IMR-90 (cell line): ENCODE results near the gene VCL. TPM values are rescaled to one million over a fixed set of nuclear protein-coding genes. Genes with fewer than 3 reads are reported as not detected.

Experiments
- ATAC-seq: fragments of 200-7000 bp; cut with Tn5 transposase; 2 replicates; pipeline ENCODE4 v1.9.1; 2020; ENCODE audit warnings: low read depth, mild to moderate bottlenecking, moderate library complexity
- BruUV-seq: library from RNA; stranded (reverse); fragments of 400-500 nt; replicated peaks from 2 replicates; lab custom pipeline; 2021; lab: Mats Ljungman, UMichigan
- CTCF ChIA-PET: fragments of 300-600 bp; formaldehyde crosslinking; extraction: SDS; loops from one replicate; lab custom pipeline; 2021; ENCODE audit warnings: antibody characterized with exemption; lab: Yijun Ruan, JAX
- POLR2A ChIA-PET: fragments of 300-600 bp; sonication (Branson Sonifier 250); formaldehyde crosslinking; loops from one replicate; lab custom pipeline; 2022; ENCODE audit warnings: antibody characterized with exemption; ENCODE audit not compliant: unreplicated experiment; lab: Charles Lee
- DNase-seq: peaks from one replicate; pipeline ENCODE4 v3.0.0; 2013
- H2AFZ ChIP-seq: replicated peaks from 2 replicates; pipeline ENCODE3; 2013; ENCODE audit warnings: low read length, mild to moderate bottlenecking; ENCODE audit not compliant: poor library complexity
- H2AK5ac ChIP-seq: 2 replicates; pipeline ENCODE4 v1.6.1; 2013; ENCODE audit warnings: low read depth, low read length, inconsistent platforms
- H2AK9ac ChIP-seq: replicated peaks from 2 replicates; pipeline ENCODE3; 2013; ENCODE audit warnings: mild to moderate bottlenecking, low read depth, low read length, moderate library complexity; ENCODE audit not compliant: poor library complexity
- H2BK120ac ChIP-seq: 2 replicates; pipeline ENCODE4 v1.6.1; 2013; ENCODE audit warnings: low read depth, low read length, inconsistent platforms
- H2BK15ac ChIP-seq: 3 replicates; pipeline ENCODE4 v1.6.1; 2013; ENCODE audit warnings: low read depth, low read length, inconsistent platforms
- H2BK20ac ChIP-seq: 2 replicates; pipeline ENCODE4 v1.6.1; 2013; ENCODE audit warnings: low read depth, mild to moderate bottlenecking, inconsistent platforms, low read length, moderate library complexity
- H2BK5ac ChIP-seq: 2 replicates; pipeline ENCODE4 v1.6.1; 2013; ENCODE audit warnings: mild to moderate bottlenecking, low read depth, low read length, inconsistent platforms; ENCODE audit not compliant: poor library complexity, severe bottlenecking
- H3K14ac ChIP-seq: replicated peaks from 2 replicates; pipeline ENCODE4 v1.6.1; 2013; ENCODE audit warnings: low read depth, low read length, inconsistent platforms
- H3K18ac ChIP-seq: 2 replicates; pipeline ENCODE4 v1.6.1; 2013; ENCODE audit warnings: low read depth, low read length, control low read depth
- H3K23ac ChIP-seq: 2 replicates; pipeline ENCODE4 v1.6.1; 2013; ENCODE audit warnings: low read depth, low read length, inconsistent platforms
- H3K27ac ChIP-seq: 2 replicates; pipeline ENCODE4 v1.5.1; 2013; ENCODE audit warnings: mild to moderate bottlenecking, control low read depth, low read length; ENCODE audit not compliant: insufficient read depth
- H3K27me3 ChIP-seq: 2 replicates; pipeline ENCODE4 v1.6.1; 2013; ENCODE audit warnings: low read length; ENCODE audit not compliant: control insufficient read depth, insufficient read depth
- H3K36me3 ChIP-seq: 2 replicates; pipeline ENCODE4 v1.6.1; 2013; ENCODE audit warnings: low read length, mixed read lengths; ENCODE audit not compliant: control insufficient read depth, insufficient read depth
- H3K4ac ChIP-seq: 2 replicates; pipeline ENCODE4 v1.6.1; 2013; ENCODE audit warnings: low read depth, low read length, inconsistent platforms
- H3K4me1 ChIP-seq: 2 replicates; pipeline ENCODE4 v1.6.1; 2013; ENCODE audit warnings: low read length, mixed read lengths; ENCODE audit not compliant: control insufficient read depth, insufficient read depth
- H3K4me2 ChIP-seq: 2 replicates; pipeline ENCODE4 v1.6.1; 2013; ENCODE audit warnings: low read depth, mild to moderate bottlenecking, control low read depth, low read length, moderate library complexity
- H3K4me3 ChIP-seq: 2 replicates; pipeline ENCODE4 v1.5.1; 2013; ENCODE audit warnings: low read depth, mild to moderate bottlenecking, control low read depth, low read length, moderate library complexity; ENCODE audit not compliant: insufficient read depth
- H3K56ac ChIP-seq: 2 replicates; pipeline ENCODE4 v1.6.1; 2013; ENCODE audit warnings: low read length, inconsistent platforms; ENCODE audit not compliant: insufficient read depth; ENCODE audit errors: extremely low read depth
- H3K79me1 ChIP-seq, 2 experiments: 2 replicates each; pipeline ENCODE4 v1.6.1; 2013; ENCODE audit warnings: low read length in 2 of 2, inconsistent platforms in 1 of 2, low read depth in 1 of 2
- H3K9ac ChIP-seq: 2 replicates; pipeline ENCODE4 v1.6.1; 2013; ENCODE audit warnings: low read depth, low read length, control low read depth
- H3K9me1 ChIP-seq: 2 replicates; pipeline ENCODE4 v1.6.1; 2013; ENCODE audit warnings: low read length, inconsistent platforms; ENCODE audit not compliant: insufficient read depth
- H3K9me3 ChIP-seq: 2 replicates; pipeline ENCODE4 v1.6.1; 2013; ENCODE audit warnings: low read length; ENCODE audit not compliant: control insufficient read depth, insufficient read depth
- H4K20me1 ChIP-seq: 2 replicates; pipeline ENCODE4 v1.6.1; 2013; ENCODE audit warnings: low read length, inconsistent platforms; ENCODE audit not compliant: insufficient read depth
- H4K5ac ChIP-seq: 2 replicates; pipeline ENCODE4 v1.6.1; 2013; ENCODE audit warnings: mild to moderate bottlenecking, low read depth, low read length, control low read depth
- H4K8ac ChIP-seq, 2 experiments: 2 replicates each; pipeline ENCODE4 v1.6.1; 2013; ENCODE audit warnings: low read depth in 2 of 2, low read length in 2 of 2, control low read depth in 1 of 2, inconsistent platforms in 1 of 2
- H4K91ac ChIP-seq: 2 replicates; pipeline ENCODE4 v1.6.1; 2013; ENCODE audit warnings: low read depth, low read length, inconsistent platforms; ENCODE audit not compliant: insufficient read depth
- BHLHE40 ChIP-seq: fragments of 150-350 bp; IDR thresholded peaks from 2 replicates; pipeline ENCODE4 v1.6.1; 2016; ENCODE audit warnings: mild to moderate bottlenecking, low read depth, low read length
- CEBPB ChIP-seq: IDR thresholded peaks from 2 replicates; pipeline ENCODE4 v1.6.1; 2012; ENCODE audit warnings: low read depth, low read length, improper control_type of control experiment
- CHD1 ChIP-seq: IDR thresholded peaks from 2 replicates; pipeline ENCODE4 v1.6.1; 2012; ENCODE audit warnings: low read depth, low read length, improper control_type of control experiment
- CTCF ChIP-seq: conservative IDR thresholded peaks from 2 replicates; pipeline ENCODE4 v1.5.1; 2012; ENCODE audit warnings: mild to moderate bottlenecking, low read depth, low read length, improper control_type of control experiment
- ELK1 ChIP-seq: fragments of 150-350 bp; IDR thresholded peaks from 2 replicates; pipeline ENCODE4 v1.6.1; 2016; ENCODE audit warnings: low read depth, mild to moderate bottlenecking, low read length, moderate library complexity, borderline replicate concordance
- FOS ChIP-seq: fragments of 150-350 bp; IDR thresholded peaks from 2 replicates; pipeline ENCODE4 v1.6.1; 2016; ENCODE audit warnings: low read depth, low read length
- MAFK ChIP-seq: IDR thresholded peaks from 2 replicates; pipeline ENCODE4 v1.6.1; 2012; ENCODE audit warnings: low read depth, low read length, improper control_type of control experiment
- MAZ ChIP-seq: IDR thresholded peaks from 2 replicates; pipeline ENCODE4 v1.6.1; 2012; ENCODE audit warnings: low read depth, mild to moderate bottlenecking, low read length, improper control_type of control experiment, moderate library complexity, borderline replicate concordance
- MXI1 ChIP-seq: IDR thresholded peaks from 2 replicates; pipeline ENCODE4 v1.6.1; 2012; ENCODE audit warnings: low read depth, mild to moderate bottlenecking, low read length, moderate library complexity, borderline replicate concordance
- NFE2L2 ChIP-seq: fragments of 150-350 bp; IDR thresholded peaks from 2 replicates; pipeline ENCODE4 v1.6.1; 2016; ENCODE audit warnings: low read depth, mild to moderate bottlenecking, low read length
- POLR2A ChIP-seq: IDR thresholded peaks from 2 replicates; pipeline ENCODE4 v1.6.1; 2012; ENCODE audit warnings: mild to moderate bottlenecking, low read depth, low read length
- RAD21 ChIP-seq: IDR thresholded peaks from 2 replicates; pipeline ENCODE4 v1.6.1; 2012; ENCODE audit warnings: low read length, improper control_type of control experiment
- RCOR1 ChIP-seq: IDR thresholded peaks from 2 replicates; pipeline ENCODE4 v1.6.1; 2012; ENCODE audit warnings: mild to moderate bottlenecking, low read length, improper control_type of control experiment; ENCODE audit not compliant: insufficient replicate concordance
- RFX5 ChIP-seq: IDR thresholded peaks from 2 replicates; pipeline ENCODE4 v1.8.0; 2012; ENCODE audit warnings: low read depth, mild to moderate bottlenecking, low read length, moderate library complexity
- SMC3 ChIP-seq: fragments of 150-350 bp; IDR thresholded peaks from 2 replicates; pipeline ENCODE4 v1.6.1; 2016; ENCODE audit warnings: low read depth, mild to moderate bottlenecking, antibody characterized with exemption, low read length, moderate library complexity
- USF2 ChIP-seq: fragments of 150-350 bp; IDR thresholded peaks from 2 replicates; pipeline ENCODE4 v1.6.1; 2017; ENCODE audit warnings: mild to moderate bottlenecking, antibody characterized with exemption, low read length, low read depth
- WGBS, 2 experiments: methylation state at CpG; one replicate each; pipeline versions ENCODE4 v1.1.5 to v1.1.7; 2013; ENCODE audit warnings: missing lambda C conversion rate in 2 of 2; ENCODE audit not compliant: insufficient read length in 1 of 2; ENCODE audit errors: extremely low coverage in 2 of 2; 5-methylcytosine and 5-hydroxymethylcytosine counted together
- dilution Hi-C: fragments of 300-500 bp; cut with HindIII; formaldehyde crosslinking; loops from one replicate; pipeline ENCODE4 v1.14.3; 2018; ENCODE audit warnings: low sequenced_read_pairs; ENCODE audit not compliant: unreplicated experiment
- in situ Hi-C: fragments of 300-500 bp; cut with MboI; formaldehyde crosslinking; loops from 3 replicates; pipeline ENCODE4 v1.14.3; 2019; ENCODE audit warnings: low sequenced_read_pairs, inconsistent platforms, mixed read lengths
- intact Hi-C: fragments of 100-400 bp; cut with micrococcal nuclease; formaldehyde crosslinking; loops from 2 replicates; pipeline ENCODE4 v1.10.0; 2022
- polyA plus RNA-seq, 3 experiments: library from polyadenylated mRNA; depleted of rRNA; stranded (reverse); fragments of >200 nt; gene quantifications; 2 replicates each; pipeline ENCODE4 v1.2.3, GENCODE V29; 2012; ENCODE audit warnings: low replicate concordance in 1 of 3
- total RNA-seq: library from RNA; depleted of rRNA; stranded (reverse); fragments of >200 nt; gene quantifications from 2 replicates; pipeline ENCODE4 v1.2.3, GENCODE V29; 2012

Gene VCL
- total and polyA plus RNA-seq, 2 of the 4 experiments (the other 2 are of a cell fraction) = 227 to 283 TPM

- Histone ChIP-seq H4K20me1 (peaks cover 33% of the 10 kb centered on the region), H3K27me3 (no peaks in the 10 kb centered on the region), H2BK15ac (no peak overlapping the region), H2AK9ac (no peak overlapping the region), H3K4me1 (peaks cover 3% of the 10 kb centered on the region), H4K91ac (no peak overlapping the region), H3K18ac (no peak overlapping the region), H3K9me1 (peaks cover 4% of the 10 kb centered on the region; the same call in 1 of the 2 replicates), H3K36me3 (no peaks in the 10 kb centered on the region), H3K9me3 (no peaks in the 10 kb centered on the region), H3K79me1 (peaks cover 18 to 73% of the 10 kb centered on the region in 2 experiments), H3K4ac (no peak overlapping the region), H3K23ac (no peak overlapping the region), H4K5ac (no peak overlapping the region), H3K4me2 (peak overlapping the region; percentile 49; the same call in 1 of the 2 replicates), H3K27ac (no peak overlapping the region), H3K9ac (no peak overlapping the region), H2AK5ac (no peak overlapping the region), H2AFZ (no peak overlapping the region), H4K8ac (no peak overlapping the region), H2BK20ac (no peak overlapping the region), H3K14ac (no peak overlapping the region), H3K4me3 (no peak overlapping the region), H2BK120ac (no peak overlapping the region), H3K56ac (no peak overlapping the region), H2BK5ac (peak overlapping the region; percentile 53)
- peak; percentile 89 for DNase-seq
- BruUV-seq = no TSS peak
- TF ChIP-seq FOS (no peak), CHD1 (no peak), MXI1 (no peak), RCOR1 (no peak), POLR2A (no peak), BHLHE40 (no peak), USF2 (no peak), MAZ (no peak), SMC3 (no peak), NFE2L2 (no peak), RAD21 (no peak), MAFK (no peak), CEBPB (no peak), RFX5 (no peak), ELK1 (no peak), CTCF (no peak)
- in situ Hi-C loops = no loop called here
- ChIA-PET CTCF (interaction anchor here (0.6 to 1.3 kb wide), 2 partner anchors 22 to 90 kb away, joined by 3 read pairs; no protein-coding TSS in a partner anchor), POLR2A (interaction anchor here (0.7 kb wide), 1 partner anchor 69 kb away, joined by 5 read pairs; no protein-coding TSS in a partner anchor)
- intact Hi-C loops = loop anchor here (10.0 kb wide), 1 partner anchor 1090 kb away; the partner anchor contains the start of gene COMTD1
- dilution Hi-C loops = no loop called here
- peak; percentile 94 for ATAC-seq
- WGBS, 2 experiments = no CpG with 5 or more reads among the region's 2 CpGs
Measured at GRCh38 chr10:74145133-74145532, 147.2 kb downstream of the VCL start.
